Fibroblast of the aortic adventitia (primary cell): Measurements from ENCODE around the gene CNPPD1. TPM values are rescaled to one million over a fixed set of nuclear protein-coding genes. Genes with fewer than 3 reads are reported as not detected.

Experiments used
- DNase-seq: peaks from one replicate; pipeline ENCODE4 v3.0.0-alpha.2; 2010; ENCODE audit warnings: low read depth
- H3K4me3 ChIP-seq: 2 replicates; pipeline ENCODE4 v1.5.1; 2011; ENCODE audit warnings: low read depth, mild to moderate bottlenecking, control low read depth, low read length, moderate library complexity
- CTCF ChIP-seq: IDR thresholded peaks from 2 replicates; pipeline ENCODE4 v1.5.1; 2011; ENCODE audit warnings: mild to moderate bottlenecking, low read length, control low read depth, inconsistent platforms; ENCODE audit not compliant: insufficient read depth
- total RNA-seq: library from RNA; depleted of rRNA; stranded (reverse); fragments of >200 nt; gene quantifications from 2 replicates; pipeline ENCODE4 v1.2.3, GENCODE V29; 2012; ENCODE audit warnings: low replicate concordance

Gene CNPPD1
- total RNA-seq, 1 donor: 25.7 TPM

- no peak overlapping the region for H3K4me3 ChIP-seq
- no peak for DNase-seq
- no peak for TF ChIP-seq CTCF
Observed at GRCh38 chr2:219213486-219214071, 36.9 kb upstream of the CNPPD1 start.

GRCh38 chr2:219213026-219213415, 36.3 kb upstream of the CNPPD1 start:
- no peak overlapping the region for H3K4me3 ChIP-seq
- no peak for TF ChIP-seq CTCF
- DNase-seq: no peak

- H3K4me3 ChIP-seq: no peak overlapping the region
- no peak for TF ChIP-seq CTCF
- no peak for DNase-seq
Observed at GRCh38 chr2:219210886-219211362, 34.2 kb upstream of the CNPPD1 start.

- no peak for TF ChIP-seq CTCF
- DNase-seq: no peak
- no peak overlapping the region for H3K4me3 ChIP-seq
Observed at GRCh38 chr2:219210196-219210885, 33.6 kb upstream of the CNPPD1 start.

GRCh38 chr2:219209236-219210195, 32.8 kb upstream of the CNPPD1 start:
- no peak for DNase-seq
- TF ChIP-seq CTCF: no peak
- no peak overlapping the region for H3K4me3 ChIP-seq

GRCh38 chr2:219207884-219208740, 31.4 kb upstream of the CNPPD1 start:
- DNase-seq: peak; percentile 52
- H3K4me3 ChIP-seq: peak overlapping the region; percentile 86
- no peak for TF ChIP-seq CTCF
